ENCODE measurements around the gene RHO. TPM values are rescaled to one million over a fixed set of nuclear protein-coding genes. Genes with fewer than 3 reads are reported as not detected.

Gene RHO
- total RNA-seq, 1 donor from 2014 or later = not detected

- Histone ChIP-seq H3K27ac (no peak overlapping the region), H3K4me1 (no peaks in the 10 kb centered on the region), H3K36me3 (peaks cover 46 to 73% of the 10 kb centered on the region in 2 donors), H3K4me3 (no peak overlapping the region), H3K27me3 (no peaks in the 10 kb centered on the region), H3K9me3 (no peaks in the 10 kb centered on the region)
- DNase-seq (ENCODE audit: low spot score in 2 of 2) = no peak
- intact Hi-C loops (cut with DNase I) = no loop called here
- no peak for TF ChIP-seq CTCF (IDR thresholded peaks at IDR 0.05)
Observed at GRCh38 chr3:129579991-129580390, 51.6 kb downstream of the RHO start.

GRCh38 chr3:129581623-129582022, 53.2 kb downstream of the RHO start:
- no peaks in the 10 kb centered on the region for H3K9me3 ChIP-seq
- no peak for TF ChIP-seq CTCF (IDR thresholded peaks at IDR 0.05)
- peaks cover 46 to 72% of the 10 kb centered on the region in 2 donors for H3K36me3 ChIP-seq
- H3K27ac ChIP-seq = no peak overlapping the region
- DNase-seq (ENCODE audit: low spot score in 2 of 2) = no peak
- H3K27me3 ChIP-seq = no peaks in the 10 kb centered on the region
- no peak overlapping the region for H3K4me3 ChIP-seq
- no peaks in the 10 kb centered on the region for H3K4me1 ChIP-seq
- intact Hi-C loops (cut with DNase I) = no loop called here

GRCh38 chr3:129582799-129583198, 54.4 kb downstream of the RHO start:
- no peaks in the 10 kb centered on the region for H3K4me1 ChIP-seq
- peaks cover 35 to 62% of the 10 kb centered on the region in 2 donors for H3K36me3 ChIP-seq
- TF ChIP-seq CTCF (IDR thresholded peaks at IDR 0.05) = no peak
- H3K9me3 ChIP-seq = no peaks in the 10 kb centered on the region
- DNase-seq (ENCODE audit: low spot score in 2 of 2) = no peak
- H3K27ac ChIP-seq = no peak overlapping the region
- no peak overlapping the region for H3K4me3 ChIP-seq
- H3K27me3 ChIP-seq = no peaks in the 10 kb centered on the region
- intact Hi-C loops (cut with DNase I) = no loop called here

- no peak for DNase-seq (ENCODE audit: low spot score in 2 of 2)
- intact Hi-C loops (cut with DNase I) = no loop called here
- H3K9me3 ChIP-seq = no peaks in the 10 kb centered on the region
- no peaks in the 10 kb centered on the region for H3K27me3 ChIP-seq
- no peak for TF ChIP-seq CTCF (IDR thresholded peaks at IDR 0.05)
- H3K27ac ChIP-seq = no peak overlapping the region
- peaks cover 30 to 62% of the 10 kb centered on the region in 2 donors for H3K36me3 ChIP-seq
- H3K4me1 ChIP-seq = no peaks in the 10 kb centered on the region
- no peak overlapping the region for H3K4me3 ChIP-seq
Observed at GRCh38 chr3:129583289-129583688, 54.9 kb downstream of the RHO start.

- Histone ChIP-seq H3K27me3 (no peaks in the 10 kb centered on the region), H3K4me3 (no peak overlapping the region), H3K4me1 (peaks cover 0 to 3% of the 10 kb centered on the region in 2 donors), H3K9me3 (no peaks in the 10 kb centered on the region), H3K36me3 (peaks cover 31 to 68% of the 10 kb centered on the region in 2 donors), H3K27ac (no peak overlapping the region)
- DNase-seq (ENCODE audit: low spot score in 2 of 2) = no peak
- intact Hi-C loops (cut with DNase I) = no loop called here
- TF ChIP-seq CTCF (IDR thresholded peaks at IDR 0.05) = no peak
Observed at GRCh38 chr3:129584631-129585030, 56.2 kb downstream of the RHO start.

Other genes starting within 250 kb of the RHO start
- gene HMCES, start 249.8 kb upstream of the RHO start, total RNA-seq = 11.2 TPM
- not detected for gene EFCAB12, start 100.0 kb upstream of the RHO start, total RNA-seq
- 57.6 TPM for gene MBD4, start 88.7 kb upstream of the RHO start, total RNA-seq
- 51.1 TPM for gene IFT122, start 88.4 kb upstream of the RHO start, total RNA-seq
- not detected for gene H1-8, start 14.5 kb downstream of the RHO start, total RNA-seq
- 407 TPM for gene PLXND1, start 78.0 kb downstream of the RHO start, total RNA-seq

Data from ascending aorta (tissue), 2 donors.